ENCODE measurements around the gene HSPA4L. TPM values are rescaled to one million over a fixed set of nuclear protein-coding genes. Genes with fewer than 3 reads are reported as not detected.

The HSPA4L gene
- total RNA-seq, 1 donor from 2014 or later = 1.6 TPM

DNA sequence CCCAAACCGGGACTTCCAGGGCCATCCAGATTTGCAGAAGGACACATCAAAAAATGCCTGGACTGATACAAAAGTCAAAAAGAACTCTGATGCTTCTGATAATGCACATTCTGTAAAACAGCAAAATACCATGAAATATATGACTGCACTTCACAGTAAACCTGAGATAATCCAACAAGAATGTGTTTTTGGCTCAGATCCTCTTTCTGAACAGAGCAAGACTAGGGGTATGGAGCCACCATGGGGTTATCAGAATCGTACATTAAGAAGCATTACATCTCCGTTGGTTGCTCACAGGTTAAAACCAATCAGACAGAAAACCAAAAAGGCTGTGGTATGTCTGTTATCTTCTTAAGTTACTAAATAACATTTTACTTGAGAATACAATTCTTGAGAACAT is 107.8 kb downstream of the HSPA4L start:
- H3K4me3 ChIP-seq (ENCODE audit: low read length in 3 of 3) = no peak overlapping the region
- no peaks in the 10 kb centered on the region for H3K36me3 ChIP-seq (ENCODE audit: control insufficient read depth in 3 of 3, insufficient read depth in 3 of 3, low read length in 3 of 3)
- no peak overlapping the region for H3K27ac ChIP-seq (ENCODE audit: low read depth, low read length)

More for the DNA sequence above, 107.8 kb downstream of the HSPA4L start:
- no peaks in the 10 kb centered on the region for H3K4me1 ChIP-seq (ENCODE audit: control insufficient read depth in 3 of 3, insufficient read depth in 3 of 3, low read length in 3 of 3)
- H3K27me3 ChIP-seq (ENCODE audit: control insufficient read depth in 3 of 3, insufficient read depth in 3 of 3, low read length in 3 of 3) = no peaks in the 10 kb centered on the region
- H3K9me3 ChIP-seq (ENCODE audit: control insufficient read depth in 3 of 3, low read length in 3 of 3) = no peaks in the 10 kb centered on the region
- H3K9ac ChIP-seq (ENCODE audit: low read depth in 1 of 3, low read length in 3 of 3) = no peak overlapping the region

Other genes with a start within 250 kb of the HSPA4L start
- 9.9 TPM for gene INTU, start 149.4 kb upstream of the HSPA4L start, total RNA-seq
- gene SLC25A31, start 51.9 kb upstream of the HSPA4L start, total RNA-seq = not detected
- gene PLK4, start 98.6 kb downstream of the HSPA4L start, total RNA-seq = 5.7 TPM
- gene MFSD8, start 182.9 kb downstream of the HSPA4L start, total RNA-seq = 37.1 TPM
- gene ABHD18, start 183.1 kb downstream of the HSPA4L start, total RNA-seq = 13.6 TPM

All from skeletal muscle tissue (tissue), 4 donors.